Common myeloid progenitor, CD34-positive (primary cell): ENCODE data around the gene NSD1.
A peak's percentile ranks its signal among the peaks of the same experiment; 100 is the strongest.
"Not testable (repeated sequence)": the region's sequence is repeated elsewhere in the genome, so short reads cannot be mapped to it uniquely, and the experiment has no call there.

Experiments
- CTCF ChIA-PET: fragments of 350-600 bp; sonication (Branson Sonifier 250); formaldehyde crosslinking; loops from one replicate; lab custom pipeline; 2021; ENCODE audit warnings: antibody characterized with exemption; lab: Charles Lee
- POLR2A ChIA-PET: fragments of 350-600 bp; sonication (Branson Sonifier 250); formaldehyde crosslinking; loops from one replicate; lab custom pipeline; 2021; ENCODE audit warnings: antibody characterized with exemption; lab: Charles Lee
- DNase-seq, 3 donors: peaks; one replicate each; pipeline versions ENCODE4 v3.0.0 to v3.0.0-alpha.2; 2013
- H3K27ac ChIP-seq, 2 experiments: 1 replicate in 1 of 2; 2 replicates in 1 of 2; pipeline ENCODE4 v1.7.0; 2013; ENCODE audit warnings: inconsistent platforms in 2 of 2, low read length in 2 of 2, mild to moderate bottlenecking in 2 of 2, low read depth in 1 of 2, moderate library complexity in 1 of 2; ENCODE audit not compliant: severe bottlenecking in 2 of 2, insufficient read depth in 1 of 2, poor library complexity in 1 of 2
- H3K27me3 ChIP-seq, 5 experiments: replicated peaks in 2 of 5; 1 replicate in 3 of 5; 2 replicates in 2 of 5; pipeline versions ENCODE4 v1.6.1 to v1.7.0; 2013; ENCODE audit warnings: low read length in 4 of 5, mild to moderate bottlenecking in 2 of 5, moderate library complexity in 2 of 5, inconsistent platforms in 1 of 5; ENCODE audit not compliant: insufficient read depth in 5 of 5, control insufficient read depth in 4 of 5
- H3K36me3 ChIP-seq, 4 experiments: 1 replicate in 2 of 4; 2 replicates in 2 of 4; pipeline versions ENCODE4 v1.6.1 to v1.7.0; 2013; ENCODE audit warnings: low read length in 3 of 4, control low read depth in 1 of 4, mild to moderate bottlenecking in 1 of 4; ENCODE audit not compliant: control insufficient read depth in 4 of 4, insufficient read depth in 4 of 4
- H3K4me1 ChIP-seq, 4 experiments: 1 replicate in 3 of 4; 2 replicates in 1 of 4; pipeline versions ENCODE4 v1.6.1 to v1.7.1; 2013; ENCODE audit warnings: low read length in 3 of 4, mild to moderate bottlenecking in 3 of 4, control low read depth in 1 of 4, inconsistent platforms in 1 of 4, moderate library complexity in 1 of 4; ENCODE audit not compliant: control insufficient read depth in 4 of 4, insufficient read depth in 4 of 4; ENCODE audit errors: control extremely low read depth in 1 of 4
- H3K4me3 ChIP-seq, 7 experiments: 1 replicate in 4 of 7; 2 replicates in 3 of 7; pipeline versions ENCODE4 v1.5.1 to v1.7.0; 2013; ENCODE audit warnings: mild to moderate bottlenecking in 7 of 7, low read length in 6 of 7, moderate library complexity in 6 of 7, inconsistent platforms in 2 of 7, low read depth in 2 of 7, control low read depth in 1 of 7; ENCODE audit not compliant: insufficient read depth in 4 of 7, control insufficient read depth in 1 of 7; ENCODE audit errors: extremely low read depth in 1 of 7
- H3K9me3 ChIP-seq, 5 experiments: 1 replicate in 4 of 5; 2 replicates in 1 of 5; pipeline versions ENCODE4 v1.6.1 to v1.7.1; 2013; ENCODE audit warnings: low read length in 4 of 5, mild to moderate bottlenecking in 2 of 5, inconsistent platforms in 1 of 5, low read depth in 1 of 5, moderate library complexity in 1 of 5; ENCODE audit not compliant: control insufficient read depth in 4 of 5, insufficient read depth in 2 of 5; ENCODE audit errors: control extremely low read depth in 1 of 5
- WGBS: methylation state at CpG from one replicate; pipeline ENCODE4 v1.1.5; 2013; ENCODE audit not compliant: insufficient coverage; 5-methylcytosine and 5-hydroxymethylcytosine counted together

The NSD1 gene

GRCh38 chr5:177343000-177343399 is 209.4 kb downstream of the NSD1 start:
- CTCF ChIA-PET, result interaction anchor here (1.0 to 1.2 kb wide), 2 partner anchors 34 kb away, joined by 3 read pairs; no protein-coding TSS in a partner anchor
- peaks cover 4 to 51% (median 34%) of the 10 kb centered on the region in 4 experiments for H3K36me3 ChIP-seq
- WGBS, result 100% methylated on average over 4 of the region's 14 CpGs
- H3K27me3 ChIP-seq, H3K9me3 ChIP-seq, H3K4me3 ChIP-seq, H3K27ac ChIP-seq, POLR2A ChIA-PET, H3K4me1 ChIP-seq, DNase-seq: not testable (repeated sequence)

- 100% methylated on average over 3 of the region's 6 CpGs for WGBS
- no peak overlapping the region for H3K4me3 ChIP-seq
- H3K36me3 ChIP-seq, result peaks cover 4 to 43% (median 28%) of the 10 kb centered on the region in 4 experiments
- no peak overlapping the region for H3K27ac ChIP-seq
- POLR2A ChIA-PET, result no interaction called here
- CTCF ChIA-PET, result interaction anchor here (1.2 to 1.9 kb wide), 2 partner anchors 9 to 34 kb away, joined by 4 to 6 read pairs; no protein-coding TSS in a partner anchor
- H3K4me1 ChIP-seq, result peaks cover 0 to 6% (median 0%) of the 10 kb centered on the region in 4 experiments
- no peaks in the 10 kb centered on the region for H3K9me3 ChIP-seq
- no peak for DNase-seq
- H3K27me3 ChIP-seq, result no peaks in the 10 kb centered on the region
Measured at GRCh38 chr5:177343777-177344176, 210.2 kb downstream of the NSD1 start.

DNA sequence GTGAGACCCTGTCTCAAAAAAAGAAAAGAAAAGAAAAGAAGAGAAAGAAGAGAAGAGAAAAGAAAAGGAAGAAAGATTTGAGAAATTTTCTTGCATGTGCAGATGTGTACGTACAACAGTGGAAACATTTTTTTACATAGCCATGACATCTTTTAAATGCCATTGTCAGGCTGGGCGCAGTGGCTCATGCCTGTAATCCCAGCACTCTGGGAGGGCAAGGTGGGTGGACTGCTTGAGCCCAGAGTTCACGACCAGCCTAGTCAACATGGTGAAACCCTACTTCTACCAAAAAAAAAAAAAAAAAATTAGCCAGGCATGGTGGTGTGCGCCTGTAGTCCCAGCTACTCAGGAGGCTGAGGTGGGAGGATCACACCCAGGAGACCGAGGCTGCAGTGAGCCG is 211.3 kb downstream of the NSD1 start:
- Histone ChIP-seq H3K36me3 (peaks cover 4 to 42% (median 25%) of the 10 kb centered on the region in 4 experiments), H3K27me3 (no peaks in the 10 kb centered on the region), H3K9me3 (no peaks in the 10 kb centered on the region), H3K4me3 (no peak overlapping the region), H3K27ac (no peak overlapping the region), H3K4me1 (peaks cover 0 to 9% (median 5%) of the 10 kb centered on the region in 4 experiments)
- ChIA-PET CTCF (interaction anchor here (1.9 to 2.9 kb wide), 2 partner anchors 10 to 11 kb away, joined by 6 to 10 read pairs; no protein-coding TSS in a partner anchor), POLR2A (no interaction called here)
- WGBS, result 93% methylated on average over 2 of the region's 6 CpGs
- no peak for DNase-seq

DNA sequence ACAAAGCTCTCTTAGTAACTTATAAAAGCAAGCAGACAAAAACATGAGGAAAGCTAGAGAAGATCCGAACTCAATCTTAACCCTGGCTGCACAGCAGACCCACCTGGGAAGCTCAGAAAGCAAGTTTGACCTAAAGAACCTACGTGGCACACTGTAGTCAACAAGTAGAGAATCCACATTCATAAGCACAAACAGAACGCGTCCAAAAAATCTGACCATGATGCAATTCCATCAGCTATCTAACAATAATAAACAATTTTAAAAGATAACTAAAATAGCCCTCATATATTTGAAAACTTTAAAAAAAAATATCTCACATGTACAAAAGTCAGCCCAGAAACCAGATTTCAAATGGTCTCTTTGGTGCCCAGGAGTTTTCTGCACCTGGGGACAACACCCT is 213.2 kb downstream of the NSD1 start:
- POLR2A ChIA-PET, result interaction anchor here (0.6 kb wide), 1 partner anchor 19 kb away, joined by 4 read pairs; no protein-coding TSS in a partner anchor
- Histone ChIP-seq H3K9me3 (no peaks in the 10 kb centered on the region), H3K27ac (no peak overlapping the region), H3K36me3 (peaks cover 0 to 38% (median 18%) of the 10 kb centered on the region in 4 experiments), H3K4me3 (no peak overlapping the region), H3K27me3 (no peaks in the 10 kb centered on the region), H3K4me1 (peaks cover 10 to 23% (median 16%) of the 10 kb centered on the region in 4 experiments)
- 94% methylated on average over 2 of the region's 4 CpGs for WGBS
- DNase-seq, result no peak
- CTCF ChIA-PET, result interaction anchor here (0.7 to 2.9 kb wide), 8 partner anchors 9 to 107 kb away, joined by 3 to 10 read pairs (median 4); no protein-coding TSS in a partner anchor

- no peak for DNase-seq
- H3K9me3 ChIP-seq, result no peaks in the 10 kb centered on the region
- ChIA-PET CTCF (interaction anchor here (1.8 to 2.6 kb wide), 2 partner anchors 14 to 29 kb away, joined by 5 read pairs; no protein-coding TSS in a partner anchor), POLR2A (no interaction called here)
- no peak overlapping the region for H3K27ac ChIP-seq
- H3K27me3 ChIP-seq, result no peaks in the 10 kb centered on the region
- WGBS, result 90% methylated on average over 2 of the region's 4 CpGs
- H3K4me1 ChIP-seq, result peaks cover 10 to 29% (median 21%) of the 10 kb centered on the region in 4 experiments
- no peak overlapping the region for H3K4me3 ChIP-seq
- peaks cover 0 to 31% (median 18%) of the 10 kb centered on the region in 4 experiments for H3K36me3 ChIP-seq
Measured at GRCh38 chr5:177347699-177348098, 214.1 kb downstream of the NSD1 start.

- no peak overlapping the region for H3K4me3 ChIP-seq
- no peaks in the 10 kb centered on the region for H3K27me3 ChIP-seq
- 94% methylated on average over 2 of the region's 3 CpGs for WGBS
- ChIA-PET CTCF (interaction anchor here (1.2 to 13.7 kb wide), 4 partner anchors 10 to 55 kb away, joined by 3 to 131 read pairs (median 6); no protein-coding TSS in a partner anchor), POLR2A (no interaction called here)
- no peak overlapping the region for H3K27ac ChIP-seq
- peaks cover 10 to 36% (median 25%) of the 10 kb centered on the region in 4 experiments for H3K4me1 ChIP-seq
- no peaks in the 10 kb centered on the region for H3K9me3 ChIP-seq
- DNase-seq, result no peak
- H3K36me3 ChIP-seq, result peaks cover 0 to 26% (median 15%) of the 10 kb centered on the region in 4 experiments
Measured at GRCh38 chr5:177349362-177349647, 215.7 kb downstream of the NSD1 start.

GRCh38 chr5:177349762-177350161 is 216.2 kb downstream of the NSD1 start:
- Histone ChIP-seq H3K4me3 (peak overlapping the region in 4 of 7 experiments; percentile 94 to 99 (median 96)), H3K27me3 (no peaks in the 10 kb centered on the region), H3K4me1 (peaks cover 10 to 36% (median 27%) of the 10 kb centered on the region in 4 experiments), H3K36me3 (peaks cover 0 to 26% (median 14%) of the 10 kb centered on the region in 4 experiments), H3K9me3 (no peaks in the 10 kb centered on the region), H3K27ac (no peak overlapping the region)
- CTCF ChIA-PET, result interaction anchor here (1.5 to 13.7 kb wide), 8 partner anchors 11 to 40 kb away, joined by 4 to 131 read pairs (median 6); no protein-coding TSS in a partner anchor
- 92% methylated on average over 4 of the region's 5 CpGs for WGBS
- DNase-seq, result no peak
- POLR2A ChIA-PET, result no interaction called here
